ENCODE data around the gene SLC6A19. TPM values are rescaled to one million over a fixed set of nuclear protein-coding genes. Genes with fewer than 3 reads are reported as not detected.

The SLC6A19 gene
- polyA plus RNA-seq, 4 donors = 56.3 to 199 (median 166) TPM

- no peaks in the 10 kb centered on the region for H3K4me1 ChIP-seq (ENCODE audit: control insufficient read depth in 3 of 3, insufficient read depth in 2 of 3, low read depth in 1 of 3, low read length in 2 of 3)
- H3K36me3 ChIP-seq (ENCODE audit: control insufficient read depth in 3 of 3, insufficient read depth in 2 of 3, low read depth in 1 of 3, low read length in 3 of 3) = peaks cover 0 to 30% (median 0%) of the 10 kb centered on the region in 3 donors
- peaks cover 0 to 2% (median 0%) of the 10 kb centered on the region in 3 donors for H3K27me3 ChIP-seq (ENCODE audit: control insufficient read depth in 3 of 3, insufficient read depth in 3 of 3, low read length in 3 of 3)
- H3K9me3 ChIP-seq (ENCODE audit: control insufficient read depth in 2 of 2, insufficient read depth in 1 of 2, low read depth in 1 of 2, low read length in 1 of 2) = peaks cover 0 to 14% of the 10 kb centered on the region in 2 donors
- H3K4me3 ChIP-seq (ENCODE audit: low read depth in 1 of 3, low read length in 3 of 3) = no peak overlapping the region
- WGBS, 3 donors = 84 to 93% (median 91%) methylated on average over 16 of the region's 16 CpGs
- DNase-seq (no peak), FAIRE-seq (no peak)
- H3K27ac ChIP-seq (ENCODE audit: low read depth in 1 of 3, low read length in 2 of 3) = no peak overlapping the region
These were observed 73.1 kb downstream of the SLC6A19 start for GRCh38 chr5:1274471-1274870.

Other genes with a start within 250 kb of the SLC6A19 start
- gene NKD2, start 192.8 kb upstream of the SLC6A19 start, polyA plus RNA-seq = 10 to 100 TPM in 1 of 4 donors, 1 to 10 TPM in 1, under 1 TPM in 2; 0.22 to 11.9 (median 2.2) TPM
- 10 to 100 TPM; 32.7 to 79.9 (median 44.5) TPM for gene SLC12A7, start 89.5 kb upstream of the SLC6A19 start, polyA plus RNA-seq
- under 1 TPM in 2 of 4 donors, not detected in 2; 0.04 TPM for gene SLC6A18, start 23.8 kb downstream of the SLC6A19 start, polyA plus RNA-seq
- 1 to 10 TPM in 2 of 4 donors, under 1 TPM in 1, not detected in 1; 0.54 to 4.2 (median 1.4) TPM for gene TERT, start 93.5 kb downstream of the SLC6A19 start, polyA plus RNA-seq
- gene CLPTM1L, start 143.5 kb downstream of the SLC6A19 start, polyA plus RNA-seq = 10 to 100 TPM; 45.8 to 99.7 (median 75.6) TPM
- gene SLC6A3, start 243.8 kb downstream of the SLC6A19 start, polyA plus RNA-seq = under 1 TPM in 2 of 4 donors, not detected in 2; 0.03 to 0.30 TPM